K562 (cell line): Measurements from ENCODE around the gene CCDC50. TPM values are rescaled to one million over a fixed set of nuclear protein-coding genes. Genes with fewer than 3 reads are reported as not detected.

ENCODE experiments used
- CBX5 ChIP-seq: IDR thresholded peaks from 2 replicates; pipeline ENCODE4 v1.6.1; 2014; ENCODE audit warnings: low read depth, borderline replicate concordance
- JUNB ChIP-seq: fragments of 450-650 bp; formaldehyde crosslinking; conservative IDR thresholded peaks from 2 replicates; pipeline ENCODE4 v1.4.0; 2020; ENCODE audit warnings: mild to moderate bottlenecking
- MEIS2 ChIP-seq: fragments of 450-650 bp; IDR thresholded peaks from 2 replicates; pipeline ENCODE4 v1.6.1; 2014; ENCODE audit warnings: mild to moderate bottlenecking; ENCODE audit not compliant: partially characterized antibody
- NFIX ChIP-seq: fragments of 250-450 bp; sonication (Bioruptor Pico); IDR thresholded peaks from 2 replicates; pipeline ENCODE4 v1.4.0; 2020; ENCODE audit warnings: low read depth, mild to moderate bottlenecking, moderate library complexity
- POLR2AphosphoS2 ChIP-seq: IDR thresholded peaks from 2 replicates; pipeline ENCODE4 v1.6.1; 2012; ENCODE audit warnings: low read length, improper control_type of control experiment
- SP1 ChIP-seq: sonication (generic); formaldehyde crosslinking; IDR thresholded peaks from 2 replicates; pipeline ENCODE4 v1.8.1; 2022; ENCODE audit warnings: mild to moderate bottlenecking, missing genetic modification reagents
- TGIF2 ChIP-seq: sonication (generic); formaldehyde crosslinking; IDR thresholded peaks from 2 replicates; pipeline ENCODE4 v1.8.1; 2022; ENCODE audit warnings: mild to moderate bottlenecking, missing genetic modification reagents, moderate library complexity
- U2AF2 ChIP-seq: fragments of 200-400 bp; formaldehyde crosslinking; optimal IDR thresholded peaks from 2 replicates; pipeline ENCODE3; 2017; ENCODE audit warnings: low read depth, mild to moderate bottlenecking, low read length
- ZBTB17 ChIP-seq: fragments of 450-650 bp; formaldehyde crosslinking; IDR thresholded peaks from 2 replicates; pipeline ENCODE4 v1.4.0; 2020; ENCODE audit warnings: mild to moderate bottlenecking
- ZNF232 ChIP-seq: sonication (generic); formaldehyde crosslinking; IDR thresholded peaks from 2 replicates; pipeline ENCODE4 v1.8.0; 2022; ENCODE audit warnings: mild to moderate bottlenecking, missing genetic modification reagents
- polyA plus RNA-seq, 8 experiments: library from polyadenylated mRNA; depleted of rRNA in 4 of 8; stranded (reverse) in 5 of 8; unstranded in 3 of 8; fragments of >200 nt; fragmentation: Nextera tagmentation in 2 of 8; fragmentation: Illumina TruSeq in 1 of 8; extraction: Ambion mirVana in 2 of 8; extraction: Trizol in 1 of 8; gene quantifications; 2 replicates each; pipeline versions ENCODE4 v1.2.1 to v1.2.3, GENCODE V29; 2011 to 2014; ENCODE audit warnings: inconsistent platforms in 1 of 8, missing spikeins in 1 of 8
- total RNA-seq, 7 experiments: library from RNA; depleted of rRNA in 6 of 7; stranded (reverse); fragments of >200 nt in 6 of 7; fragmentation: Illumina TruSeq in 2 of 7; extraction: Trizol in 2 of 7; gene quantifications; 2 replicates each; pipeline versions ENCODE4 v1.2.1 to v1.2.3, GENCODE V29; 2011 to 2021; ENCODE audit warnings: low replicate concordance in 1 of 7
- TF ChIP-seq, protein P1 (sequence below): fragments of 250-450 bp; sonication (Bioruptor Pico); IDR thresholded peaks from 2 replicates; pipeline ENCODE4 v1.5.0; 2021; ENCODE audit warnings: mild to moderate bottlenecking, moderate library complexity
- TF ChIP-seq, protein P2 (sequence below): sonication (generic); formaldehyde crosslinking; IDR thresholded peaks from 2 replicates; pipeline ENCODE4 v1.8.0; 2022; ENCODE audit warnings: missing genetic modification reagents, mild to moderate bottlenecking, borderline replicate concordance
- TF ChIP-seq, protein P3 (sequence below): sonication (generic); formaldehyde crosslinking; IDR thresholded peaks from 2 replicates; pipeline ENCODE4 v1.9.0; 2022; ENCODE audit warnings: mild to moderate bottlenecking, missing genetic modification reagents
- TF ChIP-seq, protein P4 (sequence below), 2 experiments: IDR thresholded peaks in 1 of 2; conservative IDR thresholded peaks in 1 of 2; 2 replicates each; pipeline ENCODE4 v1.6.1; 2016; ENCODE audit warnings: low read depth in 2 of 2, mild to moderate bottlenecking in 1 of 2, missing compliant biosample characterization in 1 of 2, missing genetic modification characterization in 1 of 2, moderate library complexity in 1 of 2
- TF ChIP-seq, protein P5 (sequence below): fragments of 450-650 bp; IDR thresholded peaks from 2 replicates; pipeline ENCODE4 v1.7.1; 2018; ENCODE audit warnings: mild to moderate bottlenecking, low read depth; ENCODE audit not compliant: partially characterized antibody
- TF ChIP-seq, protein P6 (sequence below): fragments of 450-650 bp; IDR thresholded peaks from 2 replicates; pipeline ENCODE4 v1.6.1; 2016

The CCDC50 gene
- total and polyA plus RNA-seq, 9 of the 15 experiments (the other 6 are each of a cell fraction or from before 2014, with no cell fraction given): 8.4 to 63.4 (median 40.4) TPM

DNA sequence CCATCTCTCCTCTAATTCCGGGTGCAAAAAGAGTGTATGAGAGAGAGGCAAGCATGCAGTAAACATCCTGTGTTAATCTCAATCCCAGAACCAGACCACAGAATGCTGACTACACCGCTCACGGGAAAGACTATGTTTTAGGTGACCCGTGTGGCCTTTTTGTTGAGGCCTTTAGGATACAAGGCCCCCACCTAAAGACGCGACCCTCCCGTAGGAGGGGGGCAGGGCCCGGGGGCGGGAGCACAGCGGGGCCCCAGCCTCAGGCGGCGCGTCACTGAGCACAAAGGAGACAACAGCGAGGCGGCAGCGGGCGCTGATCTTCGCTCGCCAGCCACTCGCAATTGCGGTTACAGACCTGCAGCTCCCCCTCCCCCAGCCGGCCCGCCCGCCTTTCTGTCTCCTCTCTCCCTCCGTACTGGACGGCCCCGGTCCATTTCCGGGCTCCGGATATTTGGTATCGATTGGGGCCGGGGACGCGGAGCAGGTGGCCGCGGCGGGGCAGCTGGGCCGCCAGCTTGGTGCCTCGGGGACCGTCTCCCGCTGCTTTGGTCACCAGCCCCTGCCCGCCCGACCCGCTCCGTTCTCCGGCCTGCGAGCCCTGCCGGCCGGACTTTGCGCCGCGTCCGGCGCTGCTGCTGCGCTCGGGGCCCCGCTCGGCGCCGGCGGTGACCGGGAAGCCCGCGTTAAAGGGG is at the start of gene CCDC50 (continued):
- TF ChIP-seq, protein P1, sequence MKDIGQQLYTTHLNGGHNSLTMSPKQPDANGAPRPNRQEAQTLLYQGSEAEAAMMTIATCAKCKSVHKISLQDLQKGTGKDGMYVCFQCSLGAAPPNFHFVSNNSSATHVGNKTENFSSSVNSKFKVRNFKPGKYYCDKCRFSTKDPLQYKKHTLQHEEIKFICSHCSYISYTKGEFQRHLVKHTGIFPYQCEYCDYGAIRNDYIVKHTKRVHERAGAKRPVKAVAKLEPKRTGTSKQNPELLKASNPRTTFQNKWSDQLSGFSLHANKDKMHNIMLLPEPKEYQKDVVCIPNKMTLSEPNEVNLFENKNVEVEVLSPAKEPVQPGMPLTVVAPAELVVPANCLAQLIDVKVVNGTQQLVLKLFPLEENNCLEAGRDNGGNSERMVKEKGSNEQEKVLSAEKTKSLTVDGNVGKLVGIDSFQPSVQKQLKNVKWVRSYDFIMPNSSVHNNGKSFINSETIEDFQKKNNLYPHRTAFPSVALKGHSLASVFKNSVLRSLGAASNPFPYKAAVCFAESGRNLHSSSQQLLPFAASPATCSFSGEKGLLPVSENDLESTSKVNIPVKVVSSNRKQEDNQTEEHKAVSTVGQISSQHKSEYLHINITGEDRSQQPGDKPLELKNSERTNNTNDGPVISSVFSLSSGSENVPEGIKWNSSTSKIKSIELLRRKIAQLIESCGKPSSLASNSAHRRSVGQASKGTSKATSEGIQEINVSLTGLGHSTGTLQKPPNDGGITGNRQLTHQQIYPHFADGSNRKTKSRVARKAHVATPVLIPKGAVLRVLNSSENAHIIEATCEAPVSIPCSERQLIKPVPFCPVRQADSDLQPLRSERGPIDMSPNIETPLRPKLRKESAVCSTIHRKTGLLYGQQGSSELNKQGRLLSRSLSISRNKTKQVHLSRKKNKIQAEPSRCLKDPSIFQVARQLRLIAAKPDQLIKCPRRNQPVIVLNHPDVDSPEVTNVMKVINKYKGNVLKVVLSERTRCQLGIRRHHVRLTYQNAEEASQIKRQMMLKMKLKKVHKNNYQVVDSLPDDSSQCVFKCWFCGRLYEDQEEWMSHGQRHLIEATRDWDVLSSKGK: no peak
- TF ChIP-seq POLR2AphosphoS2: no peak
- no peak for TF ChIP-seq CBX5
- TF ChIP-seq SP1: no peak
- TF ChIP-seq TGIF2: no peak
- TF ChIP-seq ZNF232 (CRISPR knock-in tag): no peak
- TF ChIP-seq, protein P2, sequence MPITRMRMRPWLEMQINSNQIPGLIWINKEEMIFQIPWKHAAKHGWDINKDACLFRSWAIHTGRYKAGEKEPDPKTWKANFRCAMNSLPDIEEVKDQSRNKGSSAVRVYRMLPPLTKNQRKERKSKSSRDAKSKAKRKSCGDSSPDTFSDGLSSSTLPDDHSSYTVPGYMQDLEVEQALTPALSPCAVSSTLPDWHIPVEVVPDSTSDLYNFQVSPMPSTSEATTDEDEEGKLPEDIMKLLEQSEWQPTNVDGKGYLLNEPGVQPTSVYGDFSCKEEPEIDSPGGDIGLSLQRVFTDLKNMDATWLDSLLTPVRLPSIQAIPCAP (CRISPR knock-in tag): no peak
- TF ChIP-seq, protein P3, sequence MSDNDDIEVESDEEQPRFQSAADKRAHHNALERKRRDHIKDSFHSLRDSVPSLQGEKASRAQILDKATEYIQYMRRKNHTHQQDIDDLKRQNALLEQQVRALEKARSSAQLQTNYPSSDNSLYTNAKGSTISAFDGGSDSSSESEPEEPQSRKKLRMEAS (CRISPR knock-in tag): peak; percentile 63
- TF ChIP-seq, protein P4, sequence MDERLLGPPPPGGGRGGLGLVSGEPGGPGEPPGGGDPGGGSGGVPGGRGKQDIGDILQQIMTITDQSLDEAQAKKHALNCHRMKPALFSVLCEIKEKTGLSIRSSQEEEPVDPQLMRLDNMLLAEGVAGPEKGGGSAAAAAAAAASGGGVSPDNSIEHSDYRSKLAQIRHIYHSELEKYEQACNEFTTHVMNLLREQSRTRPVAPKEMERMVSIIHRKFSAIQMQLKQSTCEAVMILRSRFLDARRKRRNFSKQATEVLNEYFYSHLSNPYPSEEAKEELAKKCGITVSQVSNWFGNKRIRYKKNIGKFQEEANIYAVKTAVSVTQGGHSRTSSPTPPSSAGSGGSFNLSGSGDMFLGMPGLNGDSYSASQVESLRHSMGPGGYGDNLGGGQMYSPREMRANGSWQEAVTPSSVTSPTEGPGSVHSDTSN (CRISPR knock-in tag; IDR thresholded peaks at IDR 0.05; ENCODE audit: low read depth): no peak
- TF ChIP-seq, protein P4 (tag; conservative IDR thresholded peaks at IDR 0.05; ENCODE audit: low read depth): no peak
- no peak for TF ChIP-seq JUNB (CRISPR knock-in tag)
- TF ChIP-seq, protein P5, sequence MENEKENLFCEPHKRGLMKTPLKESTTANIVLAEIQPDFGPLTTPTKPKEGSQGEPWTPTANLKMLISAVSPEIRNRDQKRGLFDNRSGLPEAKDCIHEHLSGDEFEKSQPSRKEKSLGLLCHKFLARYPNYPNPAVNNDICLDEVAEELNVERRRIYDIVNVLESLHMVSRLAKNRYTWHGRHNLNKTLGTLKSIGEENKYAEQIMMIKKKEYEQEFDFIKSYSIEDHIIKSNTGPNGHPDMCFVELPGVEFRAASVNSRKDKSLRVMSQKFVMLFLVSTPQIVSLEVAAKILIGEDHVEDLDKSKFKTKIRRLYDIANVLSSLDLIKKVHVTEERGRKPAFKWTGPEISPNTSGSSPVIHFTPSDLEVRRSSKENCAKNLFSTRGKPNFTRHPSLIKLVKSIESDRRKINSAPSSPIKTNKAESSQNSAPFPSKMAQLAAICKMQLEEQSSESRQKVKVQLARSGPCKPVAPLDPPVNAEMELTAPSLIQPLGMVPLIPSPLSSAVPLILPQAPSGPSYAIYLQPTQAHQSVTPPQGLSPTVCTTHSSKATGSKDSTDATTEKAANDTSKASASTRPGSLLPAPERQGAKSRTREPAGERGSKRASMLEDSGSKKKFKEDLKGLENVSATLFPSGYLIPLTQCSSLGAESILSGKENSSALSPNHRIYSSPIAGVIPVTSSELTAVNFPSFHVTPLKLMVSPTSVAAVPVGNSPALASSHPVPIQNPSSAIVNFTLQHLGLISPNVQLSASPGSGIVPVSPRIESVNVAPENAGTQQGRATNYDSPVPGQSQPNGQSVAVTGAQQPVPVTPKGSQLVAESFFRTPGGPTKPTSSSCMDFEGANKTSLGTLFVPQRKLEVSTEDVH: no peak
- no peak for TF ChIP-seq MEIS2
- TF ChIP-seq U2AF2: no peak
- peak; percentile 67 for TF ChIP-seq ZBTB17 (CRISPR knock-in tag)
- TF ChIP-seq, protein P6, sequence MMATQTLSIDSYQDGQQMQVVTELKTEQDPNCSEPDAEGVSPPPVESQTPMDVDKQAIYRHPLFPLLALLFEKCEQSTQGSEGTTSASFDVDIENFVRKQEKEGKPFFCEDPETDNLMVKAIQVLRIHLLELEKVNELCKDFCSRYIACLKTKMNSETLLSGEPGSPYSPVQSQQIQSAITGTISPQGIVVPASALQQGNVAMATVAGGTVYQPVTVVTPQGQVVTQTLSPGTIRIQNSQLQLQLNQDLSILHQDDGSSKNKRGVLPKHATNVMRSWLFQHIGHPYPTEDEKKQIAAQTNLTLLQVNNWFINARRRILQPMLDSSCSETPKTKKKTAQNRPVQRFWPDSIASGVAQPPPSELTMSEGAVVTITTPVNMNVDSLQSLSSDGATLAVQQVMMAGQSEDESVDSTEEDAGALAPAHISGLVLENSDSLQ: no peak
- no peak for TF ChIP-seq NFIX
